Smooth muscle cell (in vitro differentiated cells): ENCODE data around the gene TBX19. TPM values are rescaled to one million over a fixed set of nuclear protein-coding genes. Genes with fewer than 3 reads are reported as not detected.

ENCODE experiments used
- DNase-seq: peaks from one replicate; lab custom pipeline; 2025; ENCODE audit not compliant: unreplicated experiment; lab: John Stamatoyannopoulos, UW
- H2AFZ ChIP-seq: fragments of 200-600 bp; sonication (generic); 2 replicates; pipeline ENCODE4 v1.6.0; 2016; ENCODE audit warnings: antibody characterized with exemption, low read depth, mild to moderate bottlenecking
- H3F3A ChIP-seq: fragments of 200-600 bp; sonication (generic); 2 replicates; pipeline ENCODE4 v1.6.0; 2017; ENCODE audit warnings: antibody characterized with exemption, low read depth
- H3K27ac ChIP-seq: fragments of 200-600 bp; sonication (generic); 2 replicates; pipeline ENCODE4 v1.5.1; 2016; ENCODE audit warnings: low read depth, mild to moderate bottlenecking
- H3K27me3 ChIP-seq: fragments of 200-600 bp; sonication (generic); 2 replicates; pipeline ENCODE4 v1.6.1; 2016; ENCODE audit warnings: low read depth, mild to moderate bottlenecking
- H3K36me3 ChIP-seq: fragments of 200-600 bp; sonication (generic); 2 replicates; pipeline ENCODE4 v1.5.1; 2016; ENCODE audit warnings: low read depth
- H3K4me1 ChIP-seq: fragments of 200-600 bp; sonication (generic); 2 replicates; pipeline ENCODE4 v1.5.1; 2016; ENCODE audit warnings: low read depth
- H3K4me2 ChIP-seq: fragments of 200-600 bp; sonication (generic); 2 replicates; pipeline ENCODE4 v1.6.0; 2016; ENCODE audit warnings: mild to moderate bottlenecking
- H3K4me3 ChIP-seq: fragments of 200-600 bp; sonication (generic); 2 replicates; pipeline ENCODE4 v1.5.1; 2016; ENCODE audit warnings: mild to moderate bottlenecking
- H3K79me2 ChIP-seq: fragments of 200-600 bp; sonication (generic); 2 replicates; pipeline ENCODE4 v1.6.0; 2016; ENCODE audit warnings: low read depth, mild to moderate bottlenecking
- H3K9ac ChIP-seq: fragments of 200-600 bp; sonication (generic); 2 replicates; pipeline ENCODE4 v1.6.0; 2016; ENCODE audit warnings: low read depth
- H3K9me3 ChIP-seq: fragments of 200-600 bp; sonication (generic); replicated peaks from 2 replicates; pipeline ENCODE4 v1.5.1; 2016; ENCODE audit warnings: low read depth
- H4K20me1 ChIP-seq: fragments of 200-600 bp; sonication (generic); 2 replicates; pipeline ENCODE4 v1.6.0; 2016; ENCODE audit warnings: low read depth
- CTCF ChIP-seq: fragments of 200-600 bp; sonication (generic); IDR thresholded peaks from 2 replicates; pipeline ENCODE4 v1.5.1; 2017; ENCODE audit warnings: borderline replicate concordance, mild to moderate bottlenecking, antibody characterized with exemption; ENCODE audit not compliant: insufficient read depth, poor library complexity, severe bottlenecking
- WGBS: methylation state at CpG from one replicate; pipeline ENCODE4 v1.1.7; 2016; ENCODE audit warnings: low lambda C conversion rate; 5-methylcytosine and 5-hydroxymethylcytosine counted together
- polyA plus RNA-seq: library from polyadenylated mRNA; unstranded; fragments of >200 nt; fragmentation: Nextera tagmentation; extraction: Ambion mirVana; gene quantifications from 2 replicates; pipeline ENCODE4 v1.2.1, GENCODE V29; 2016
- total RNA-seq: library from RNA; depleted of rRNA; stranded (reverse); fragments of >200 nt; gene quantifications from 2 replicates; pipeline ENCODE4 v1.2.3, GENCODE V29; 2014

Gene TBX19
- total and polyA plus RNA-seq, 2 experiments from 2014 or later = 0.47 to 3.9 TPM

GRCh38 chr1:168288311-168289052 is 7.8 kb downstream of the TBX19 start:
- WGBS = 92% methylated on average over 3 of the region's 3 CpGs
- no peak for TF ChIP-seq CTCF
- no peaks in the 10 kb centered on the region for H3K27me3 ChIP-seq
- no peak overlapping the region for H2AFZ ChIP-seq
- no peaks in the 10 kb centered on the region for H4K20me1 ChIP-seq
- no peaks in the 10 kb centered on the region for H3K36me3 ChIP-seq
- H3K79me2 ChIP-seq = no peaks in the 10 kb centered on the region
- no peak overlapping the region for H3K9ac ChIP-seq
- H3K9me3 ChIP-seq = no peaks in the 10 kb centered on the region
- H3K27ac ChIP-seq = no peak overlapping the region
- no peak overlapping the region for H3K4me2 ChIP-seq
- H3K4me1 ChIP-seq = no peaks in the 10 kb centered on the region
- no peaks in the 10 kb centered on the region for H3F3A ChIP-seq
- no peak overlapping the region for H3K4me3 ChIP-seq
- no peak for DNase-seq

DNA sequence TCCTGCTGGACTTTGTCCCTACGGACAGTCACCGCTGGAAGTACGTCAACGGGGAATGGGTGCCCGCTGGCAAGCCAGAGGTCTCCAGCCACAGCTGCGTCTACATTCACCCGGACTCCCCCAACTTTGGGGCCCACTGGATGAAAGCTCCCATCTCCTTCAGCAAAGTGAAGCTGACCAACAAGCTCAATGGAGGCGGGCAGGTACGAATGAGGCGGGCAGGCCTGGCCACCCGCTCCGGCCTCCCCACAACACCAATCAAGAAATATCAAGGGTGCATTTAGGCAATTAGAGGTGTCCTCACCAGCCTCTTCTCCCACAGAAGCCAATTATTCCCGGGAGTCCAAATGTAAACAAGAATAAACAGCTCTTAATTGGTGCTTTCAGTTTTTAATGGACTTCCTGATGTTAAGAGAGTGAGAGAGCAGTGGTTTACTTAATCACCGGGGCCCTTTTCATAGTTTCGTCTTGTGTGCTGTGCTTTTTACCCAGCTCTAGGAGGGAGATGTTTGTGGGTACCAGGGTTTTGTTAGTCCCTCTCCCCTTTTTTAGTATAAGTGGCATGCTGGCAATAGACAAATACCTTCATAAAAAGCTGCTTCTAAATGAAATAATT is 10.7 kb downstream of the TBX19 start:
- Histone ChIP-seq H2AFZ (no peak overlapping the region), H3K36me3 (no peaks in the 10 kb centered on the region), H3K4me2 (no peak overlapping the region), H3K27me3 (no peaks in the 10 kb centered on the region), H3K4me1 (no peaks in the 10 kb centered on the region), H3K79me2 (no peaks in the 10 kb centered on the region), H3K27ac (no peak overlapping the region), H4K20me1 (no peaks in the 10 kb centered on the region), H3K9me3 (no peaks in the 10 kb centered on the region), H3K4me3 (no peak overlapping the region), H3F3A (no peaks in the 10 kb centered on the region), H3K9ac (no peak overlapping the region)
- no peak for TF ChIP-seq CTCF
- 82% methylated on average over 15 of the region's 15 CpGs for WGBS
- no peak for DNase-seq

GRCh38 chr1:168293356-168293755 is 12.7 kb downstream of the TBX19 start:
- Histone ChIP-seq H3K79me2 (no peaks in the 10 kb centered on the region), H3K9me3 (no peaks in the 10 kb centered on the region), H3K36me3 (no peaks in the 10 kb centered on the region), H3K4me3 (no peak overlapping the region), H2AFZ (no peak overlapping the region), H3K27ac (no peak overlapping the region), H3K27me3 (no peaks in the 10 kb centered on the region), H3K4me2 (no peak overlapping the region), H4K20me1 (no peaks in the 10 kb centered on the region), H3K9ac (no peak overlapping the region), H3F3A (peaks cover 6% of the 10 kb centered on the region), H3K4me1 (no peaks in the 10 kb centered on the region)
- no peak for TF ChIP-seq CTCF
- DNase-seq = no peak
- WGBS = 91% methylated on average over 1 of the region's 1 CpG
